Suprapubic skin (tissue), 4 donors: Measurements from ENCODE around the gene ATM. TPM values are rescaled to one million over a fixed set of nuclear protein-coding genes. Genes with fewer than 3 reads are reported as not detected.
"Not testable (repeated sequence)": the region's sequence is repeated elsewhere in the genome, so short reads cannot be mapped to it uniquely, and the experiment has no call there.

Source experiments
- DNase-seq, 2 donors: peaks; one replicate each; pipeline ENCODE4 v3.0.0-alpha.2; 2019; ENCODE audit warnings: low spot score in 2 of 2
- H3K27ac ChIP-seq: fragments of 200-600 bp; sonication (generic); one replicate; pipeline ENCODE4 v1.5.1; 2019
- H3K27me3 ChIP-seq: fragments of 200-600 bp; sonication (generic); one replicate; pipeline ENCODE4 v1.5.1; 2019
- H3K36me3 ChIP-seq: fragments of 200-600 bp; sonication (generic); one replicate; pipeline ENCODE4 v1.5.1; 2019
- H3K4me1 ChIP-seq: fragments of 200-600 bp; sonication (generic); one replicate; pipeline ENCODE4 v1.5.1; 2019
- H3K4me3 ChIP-seq: fragments of 200-600 bp; sonication (generic); one replicate; pipeline ENCODE4 v1.5.1; 2019; ENCODE audit warnings: mild to moderate bottlenecking
- H3K9me3 ChIP-seq: fragments of 200-600 bp; sonication (generic); one replicate; pipeline ENCODE4 v1.5.1; 2019
- CTCF ChIP-seq, 2 donors: fragments of 200-600 bp in 1 of 2; fragments of 450-650 bp in 1 of 2; sonication (generic) in 1 of 2; IDR thresholded peaks; one replicate each; pipeline ENCODE4 v1.5.1; 2016 to 2019; ENCODE audit warnings: antibody characterized with exemption in 2 of 2, mild to moderate bottlenecking in 1 of 2, moderate library complexity in 1 of 2
- EP300 ChIP-seq: sonication (generic); formaldehyde crosslinking; IDR thresholded peaks from one replicate; pipeline ENCODE4 v1.6.1; 2017; ENCODE audit warnings: antibody characterized with exemption
- POLR2A ChIP-seq, 2 donors: fragments of 450-650 bp; IDR thresholded peaks; one replicate each; pipeline ENCODE4 v1.6.1; 2017; ENCODE audit warnings: antibody characterized with exemption in 2 of 2, mild to moderate bottlenecking in 2 of 2, moderate library complexity in 2 of 2
- POLR2AphosphoS5 ChIP-seq, 3 donors: sonication (generic); formaldehyde crosslinking; IDR thresholded peaks; one replicate each; pipeline ENCODE4 v1.6.1; 2017; ENCODE audit warnings: antibody characterized with exemption in 3 of 3
- WGBS: methylation state at CpG from one replicate; pipeline ENCODE4 v1.1.5; 2018; 5-methylcytosine and 5-hydroxymethylcytosine counted together
- total RNA-seq, 4 donors: library from RNA; depleted of rRNA; stranded (reverse); fragments of >200 nt; gene quantifications; one replicate each; pipeline ENCODE4 v1.1.0, GENCODE V29; 2016

The ATM gene
- total RNA-seq, 4 donors from 2014 or later: 17.5 to 76.4 (median 34.2) TPM

GRCh38 chr11:108246885-108247284, 24.0 kb downstream of the ATM start:
- no peak overlapping the region for H3K4me3 ChIP-seq
- no peaks in the 10 kb centered on the region for H3K9me3 ChIP-seq
- H3K36me3 ChIP-seq: peaks cover 32% of the 10 kb centered on the region
- no peak overlapping the region for H3K27ac ChIP-seq
- TF ChIP-seq POLR2AphosphoS5 (IDR thresholded peaks at IDR 0.05) (no peak), POLR2A (IDR thresholded peaks at IDR 0.05) (no peak)
- no peaks in the 10 kb centered on the region for H3K4me1 ChIP-seq
- WGBS: 91% methylated on average over 2 of the region's 2 CpGs
- H3K27me3 ChIP-seq: no peaks in the 10 kb centered on the region
- DNase-seq: no peak

GRCh38 chr11:108253176-108253575, 30.3 kb downstream of the ATM start:
- Histone ChIP-seq H3K27me3 (no peaks in the 10 kb centered on the region), H3K4me3 (no peak overlapping the region), H3K4me1 (no peaks in the 10 kb centered on the region), H3K9me3 (no peaks in the 10 kb centered on the region), H3K36me3 (peaks cover 80% of the 10 kb centered on the region), H3K27ac (no peak overlapping the region)
- no peak for TF ChIP-seq POLR2AphosphoS5 (IDR thresholded peaks at IDR 0.05)
- TF ChIP-seq CTCF (IDR thresholded peaks at IDR 0.05): no peak
- no peak for TF ChIP-seq POLR2A (IDR thresholded peaks at IDR 0.05)
- no peak for TF ChIP-seq EP300
- no peak for DNase-seq
- WGBS: 96% methylated on average over 1 of the region's 1 CpG

GRCh38 chr11:108269583-108269982, 46.7 kb downstream of the ATM start:
- peaks cover 51% of the 10 kb centered on the region for H3K36me3 ChIP-seq

GRCh38 chr11:108276985-108277616, 54.2 kb downstream of the ATM start:
- not testable (repeated sequence) for H3K9me3 ChIP-seq, H3K4me3 ChIP-seq, DNase-seq, H3K27me3 ChIP-seq, H3K4me1 ChIP-seq, H3K27ac ChIP-seq
- H3K36me3 ChIP-seq: peaks cover 84% of the 10 kb centered on the region
- WGBS: 96% methylated on average over 5 of the region's 13 CpGs

More at GRCh38 chr11:108269583-108269982, 46.7 kb downstream of the ATM start:
- Histone ChIP-seq H3K4me3 (no peak overlapping the region), H3K4me1 (no peaks in the 10 kb centered on the region), H3K27ac (no peak overlapping the region), H3K9me3 (no peaks in the 10 kb centered on the region), H3K27me3 (no peaks in the 10 kb centered on the region)
- DNase-seq: no peak
- 88% methylated on average over 3 of the region's 3 CpGs for WGBS
- no peak for TF ChIP-seq POLR2A (IDR thresholded peaks at IDR 0.05)
- no peak for TF ChIP-seq EP300
- no peak for TF ChIP-seq CTCF (IDR thresholded peaks at IDR 0.05)
- no peak for TF ChIP-seq POLR2AphosphoS5 (IDR thresholded peaks at IDR 0.05)

GRCh38 chr11:108278546-108278945, 55.7 kb downstream of the ATM start:
- no peak for TF ChIP-seq EP300
- DNase-seq: no peak
- H3K36me3 ChIP-seq: peaks cover 88% of the 10 kb centered on the region
- H3K27ac ChIP-seq: no peak overlapping the region
- WGBS: 58% methylated on average over 4 of the region's 4 CpGs
- H3K4me1 ChIP-seq: no peaks in the 10 kb centered on the region
- H3K27me3 ChIP-seq: no peaks in the 10 kb centered on the region
- H3K9me3 ChIP-seq: no peaks in the 10 kb centered on the region
- no peak overlapping the region for H3K4me3 ChIP-seq

GRCh38 chr11:108278954-108279353, 56.1 kb downstream of the ATM start:
- no peaks in the 10 kb centered on the region for H3K4me1 ChIP-seq
- H3K9me3 ChIP-seq: no peaks in the 10 kb centered on the region
- no peaks in the 10 kb centered on the region for H3K27me3 ChIP-seq
- TF ChIP-seq EP300 (no peak), POLR2A (IDR thresholded peaks at IDR 0.05) (no peak), CTCF (IDR thresholded peaks at IDR 0.05) (no peak), POLR2AphosphoS5 (IDR thresholded peaks at IDR 0.05) (no peak)
- 89% methylated on average over 4 of the region's 4 CpGs for WGBS
- H3K4me3 ChIP-seq: no peak overlapping the region
- H3K36me3 ChIP-seq: peaks cover 86% of the 10 kb centered on the region
- DNase-seq: no peak
- H3K27ac ChIP-seq: no peak overlapping the region

- H3K27me3 ChIP-seq: no peaks in the 10 kb centered on the region
- 82% methylated on average over 1 of the region's 1 CpG for whole genome bisulfite sequencing
- H3K36me3 ChIP-seq: peaks cover 80% of the 10 kb centered on the region
- no peak overlapping the region for H3K4me3 ChIP-seq
- no peak for DNase-seq
- TF ChIP-seq POLR2AphosphoS5 (IDR thresholded peaks at IDR 0.05): no peak
- no peak for TF ChIP-seq CTCF (IDR thresholded peaks at IDR 0.05)
- no peak for TF ChIP-seq POLR2A (IDR thresholded peaks at IDR 0.05)
- TF ChIP-seq EP300: no peak
- no peaks in the 10 kb centered on the region for H3K4me1 ChIP-seq
- H3K27ac ChIP-seq: no peak overlapping the region
- H3K9me3 ChIP-seq: no peaks in the 10 kb centered on the region
Observed at GRCh38 chr11:108286370-108286769, 63.5 kb downstream of the ATM start.
